ENCODE results near the gene SPON1.

GRCh38 chr11:14148653-14149273 is 186.2 kb downstream of the SPON1 start:
- TF ChIP-seq CTCF (IDR thresholded peaks at IDR 0.05; ENCODE audit: borderline replicate concordance, extremely low read depth, low read length, poor library complexity, severe bottlenecking) (peak; percentile 61), EZH2 (IDR thresholded peaks at IDR 0.05; ENCODE audit: borderline replicate concordance, low read depth, low read length, severe bottlenecking) (no peak)
